ENCODE results near the gene FAM53B.
"Not testable (repeated sequence)": the region's sequence is repeated elsewhere in the genome, so short reads cannot be mapped to it uniquely, and the experiment has no call there.

GRCh38 chr10:124782900-124783299 lies 38.7 kb upstream of the FAM53B start:
- TF ChIP-seq CTCF (IDR thresholded peaks at IDR 0.05); ZFX (IDR thresholded peaks at IDR 0.05; ENCODE audit: borderline replicate concordance): not testable (repeated sequence)

Measured in 22Rv1 (cell line).